GM18858 (cell line): ENCODE results near the gene WIF1.

Source experiments
- ATAC-seq: cut with Tn5 transposase; IDR thresholded peaks from one replicate; pipeline ENCODE4 v1.9.1; 2021; ENCODE audit not compliant: unreplicated experiment

Gene WIF1, protein sequence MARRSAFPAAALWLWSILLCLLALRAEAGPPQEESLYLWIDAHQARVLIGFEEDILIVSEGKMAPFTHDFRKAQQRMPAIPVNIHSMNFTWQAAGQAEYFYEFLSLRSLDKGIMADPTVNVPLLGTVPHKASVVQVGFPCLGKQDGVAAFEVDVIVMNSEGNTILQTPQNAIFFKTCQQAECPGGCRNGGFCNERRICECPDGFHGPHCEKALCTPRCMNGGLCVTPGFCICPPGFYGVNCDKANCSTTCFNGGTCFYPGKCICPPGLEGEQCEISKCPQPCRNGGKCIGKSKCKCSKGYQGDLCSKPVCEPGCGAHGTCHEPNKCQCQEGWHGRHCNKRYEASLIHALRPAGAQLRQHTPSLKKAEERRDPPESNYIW

DNA sequence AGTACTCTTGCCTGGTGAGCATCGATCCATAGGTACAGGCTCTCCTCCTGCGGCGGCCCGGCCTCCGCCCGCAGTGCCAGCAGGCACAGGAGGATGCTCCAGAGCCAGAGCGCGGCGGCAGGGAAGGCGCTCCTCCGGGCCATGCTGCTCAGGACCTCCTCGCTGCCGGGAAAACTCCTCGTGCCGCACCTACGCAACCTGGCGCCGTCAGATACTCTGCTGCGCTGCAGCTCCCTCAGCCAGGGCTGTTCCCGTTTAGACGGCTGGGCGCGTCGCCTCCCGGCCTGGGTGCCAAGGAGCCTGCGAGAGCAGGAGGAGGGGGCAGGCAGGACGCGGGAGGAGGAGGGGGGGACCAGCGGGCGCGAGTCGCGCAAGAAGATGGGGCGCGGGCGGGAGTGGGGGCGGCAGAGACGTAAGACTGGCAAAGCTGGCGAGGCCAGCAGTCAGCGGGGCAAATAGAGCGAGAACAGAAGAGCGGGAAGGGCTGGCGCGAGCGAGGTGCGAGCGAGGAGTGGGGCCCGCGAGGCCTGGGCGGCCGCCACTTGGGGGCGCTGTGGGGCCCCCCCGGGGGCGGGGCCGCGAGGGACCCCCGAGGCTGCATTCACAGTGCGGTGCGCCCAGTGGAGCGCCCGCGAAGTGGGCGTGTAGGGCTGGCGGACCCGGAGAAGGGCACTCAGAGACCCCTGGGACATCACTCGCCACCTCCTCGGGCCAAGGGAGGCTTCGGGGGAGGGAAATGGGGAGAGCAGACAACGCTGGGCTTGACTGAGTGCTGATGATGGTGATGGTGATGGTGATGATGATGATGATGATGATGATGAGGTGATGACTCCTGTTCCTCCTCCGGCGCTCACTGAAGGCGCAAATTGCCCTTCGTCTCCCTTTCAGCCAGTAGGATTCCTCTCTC lies at the start of gene WIF1:
WIF1 (minus strand) TSS at position 257 of the 907 bp plus-strand sequence; CDS start at position 143, 114 bp downstream.
- ATAC-seq: no peak

DNA sequence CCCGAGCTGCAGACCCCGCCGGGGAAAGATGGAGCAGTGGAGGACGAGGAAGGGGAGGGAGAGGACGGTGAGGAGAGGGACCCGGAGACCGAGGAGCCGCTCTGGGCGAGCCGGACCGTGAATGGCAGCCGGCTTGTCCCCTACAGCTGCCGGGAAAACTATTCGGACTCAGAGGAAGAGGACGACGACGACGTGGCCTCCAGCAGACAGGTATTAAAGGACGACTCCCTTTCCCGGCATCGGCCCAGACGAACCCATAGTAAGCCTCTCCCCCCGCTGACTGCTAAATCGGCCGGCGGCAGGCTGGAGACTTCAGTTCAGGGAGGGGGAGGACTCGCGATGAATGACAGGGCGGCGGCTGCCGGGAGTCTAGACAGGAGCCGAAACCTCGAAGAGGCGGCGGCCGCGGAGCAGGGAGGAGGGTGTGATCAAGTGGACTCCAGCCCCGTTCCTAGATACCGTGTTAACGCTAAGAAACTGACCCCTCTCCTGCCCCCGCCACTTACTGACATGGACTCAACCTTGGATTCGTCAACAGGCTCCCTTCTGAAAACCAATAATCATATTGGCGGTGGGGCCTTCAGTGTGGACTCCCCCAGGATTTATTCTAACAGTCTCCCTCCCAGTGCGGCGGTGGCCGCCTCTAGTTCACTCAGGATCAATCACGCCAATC lies 49.2 kb upstream of the WIF1 start:
- ATAC-seq: peak; percentile 35

DNA sequence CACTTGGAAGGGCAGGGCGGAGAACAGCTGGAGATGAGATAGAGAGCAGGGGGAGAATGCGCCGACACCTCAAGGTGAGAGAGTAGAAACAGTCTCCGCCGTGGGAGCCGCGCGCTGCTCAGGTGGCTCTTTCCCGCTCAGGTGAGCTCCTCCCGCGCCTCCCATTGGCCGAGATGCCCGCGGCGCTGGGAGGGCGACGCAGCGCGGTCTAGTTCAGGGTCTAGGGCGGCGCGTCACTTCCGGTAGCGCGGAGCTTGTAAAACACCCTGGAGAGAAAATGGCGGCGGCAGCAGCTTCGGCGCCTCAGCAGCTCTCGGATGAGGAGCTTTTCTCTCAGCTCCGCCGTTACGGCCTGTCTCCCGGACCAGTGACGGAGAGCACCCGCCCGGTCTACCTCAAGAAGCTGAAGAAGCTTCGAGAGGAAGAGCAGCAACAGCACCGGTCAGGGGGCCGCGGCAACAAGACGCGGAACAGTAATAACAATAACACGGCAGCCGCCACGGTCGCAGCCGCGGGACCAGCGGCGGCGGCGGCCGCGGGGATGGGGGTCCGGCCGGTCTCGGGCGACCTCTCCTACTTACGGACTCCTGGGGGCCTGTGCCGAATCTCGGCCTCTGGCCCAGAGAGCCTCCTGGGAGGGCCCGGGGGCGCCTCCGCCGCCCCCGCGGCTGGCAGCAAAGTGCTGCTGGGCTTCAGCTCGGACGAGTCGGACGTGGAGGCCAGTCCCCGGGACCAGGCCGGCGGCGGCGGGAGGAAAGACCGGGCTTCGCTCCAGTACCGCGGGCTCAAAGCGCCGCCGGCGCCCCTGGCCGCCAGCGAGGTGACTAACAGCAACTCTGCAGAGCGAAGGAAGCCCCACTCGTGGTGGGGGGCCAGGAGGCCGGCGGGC lies 48.5 kb upstream of the WIF1 start, which contains the start of gene LEMD3:
LEMD3 (plus strand) TSS at position 264 of the 889 bp plus-strand sequence; CDS start at position 278, 14 bp downstream.
- ATAC-seq: peak; percentile 84

DNA sequence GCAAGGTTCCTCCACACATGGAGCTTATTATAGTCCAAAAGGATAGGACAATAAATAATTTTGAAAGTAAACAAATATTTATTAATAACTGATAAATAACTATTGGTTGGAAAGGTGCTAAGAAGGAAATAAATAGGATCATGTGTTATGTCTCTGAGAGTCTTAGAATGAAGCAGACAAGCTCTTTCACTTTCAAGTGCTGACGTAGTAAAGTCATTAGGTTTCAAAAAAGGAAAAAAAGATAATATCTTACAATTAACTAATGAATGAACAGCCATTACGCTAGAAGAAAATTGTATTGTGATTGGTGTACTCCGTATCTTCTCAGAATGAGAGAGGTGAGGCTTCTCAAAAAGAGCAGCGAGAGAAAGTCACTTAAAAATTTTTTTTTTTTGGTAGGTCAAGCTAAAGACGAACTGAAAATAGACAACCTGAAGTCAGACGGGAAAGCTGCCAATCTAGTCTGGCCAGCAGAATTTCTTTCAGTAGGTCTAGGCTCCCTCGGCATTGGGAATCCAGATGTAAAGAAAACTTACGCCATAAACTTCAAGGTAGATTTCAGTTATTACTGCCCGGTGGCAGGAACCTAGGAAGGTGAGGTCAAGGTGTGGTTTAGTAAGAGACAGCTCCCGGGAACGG lies 47.7 kb upstream of the WIF1 start:
- no peak for ATAC-seq

DNA sequence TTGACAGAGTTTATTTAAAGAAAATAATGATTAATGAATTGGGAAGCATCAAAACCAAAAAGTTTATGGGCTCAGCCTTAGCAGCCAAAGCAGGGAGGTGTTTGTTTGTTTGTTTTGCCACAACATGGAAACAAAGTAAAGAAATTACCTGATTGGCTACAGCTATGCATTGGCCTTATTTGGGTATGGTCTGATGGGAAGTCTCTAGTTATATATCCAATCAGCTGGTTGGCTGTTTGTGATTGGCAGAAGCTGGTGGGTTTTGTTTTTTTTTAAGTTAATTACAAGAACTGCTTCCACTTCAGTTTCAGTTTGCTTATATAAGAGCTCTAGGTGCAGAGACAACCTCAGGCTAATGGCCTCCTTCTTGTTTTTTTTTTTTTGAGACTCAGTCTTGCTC lies 43.7 kb upstream of the WIF1 start:
- no peak for ATAC-seq

DNA sequence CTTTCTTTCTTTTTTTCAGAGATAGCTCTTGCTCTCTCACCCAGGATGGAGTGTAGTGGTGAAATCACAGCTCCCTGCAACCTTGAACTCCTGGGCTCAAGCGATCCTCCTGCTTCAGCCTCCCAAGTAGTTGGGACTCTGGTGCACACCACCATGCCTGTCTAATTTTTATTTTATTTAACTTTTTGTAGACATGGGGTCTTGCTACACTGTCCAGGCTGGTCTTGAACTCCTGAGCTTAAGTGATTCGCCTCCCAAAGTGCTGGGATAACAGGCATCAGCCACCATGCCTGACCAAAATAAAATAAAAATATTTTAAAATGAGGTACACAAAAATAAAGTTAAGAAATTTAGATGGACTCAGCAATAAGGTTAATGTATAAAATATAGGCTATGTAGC lies 43.1 kb upstream of the WIF1 start:
- no peak for ATAC-seq

DNA sequence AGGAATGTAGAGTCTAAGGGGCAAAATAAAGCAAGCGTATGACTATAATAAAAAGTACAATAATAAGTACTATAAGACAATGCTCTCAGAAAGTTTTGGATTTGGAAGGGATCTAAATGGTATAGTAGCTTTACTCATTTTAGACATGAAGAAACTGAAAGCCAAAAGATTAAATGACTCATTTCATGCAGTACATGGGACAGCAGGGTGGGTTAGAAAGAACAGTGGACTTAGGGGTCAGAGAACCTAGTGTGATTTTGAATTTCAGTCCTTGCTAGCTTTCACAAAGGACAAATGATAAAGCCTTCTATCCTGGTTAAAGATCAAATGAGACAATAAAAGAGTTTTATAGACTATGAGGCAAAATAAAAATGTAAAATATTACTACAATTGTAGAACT lies 41.5 kb upstream of the WIF1 start:
- ATAC-seq: peak; percentile 51

DNA sequence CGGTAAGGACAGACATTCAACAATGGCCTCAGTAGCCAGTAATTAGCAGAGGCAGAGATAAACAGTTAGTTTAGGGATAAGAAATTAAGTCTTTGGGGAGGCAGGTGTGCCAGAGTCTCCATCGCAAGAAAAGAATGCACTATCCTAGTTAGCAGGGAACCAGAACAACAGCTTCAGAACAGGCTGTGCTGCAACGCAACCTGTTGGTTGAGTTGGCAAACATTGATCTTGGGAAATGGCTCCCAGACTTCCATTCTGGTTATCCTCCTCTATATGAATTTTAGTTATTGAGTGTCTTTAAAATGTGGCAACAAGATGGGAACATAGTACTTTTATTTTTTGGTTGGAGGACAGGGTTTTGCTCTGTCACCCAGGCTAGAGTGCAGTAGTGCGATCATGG lies 36.0 kb upstream of the WIF1 start:
- no peak for ATAC-seq

DNA sequence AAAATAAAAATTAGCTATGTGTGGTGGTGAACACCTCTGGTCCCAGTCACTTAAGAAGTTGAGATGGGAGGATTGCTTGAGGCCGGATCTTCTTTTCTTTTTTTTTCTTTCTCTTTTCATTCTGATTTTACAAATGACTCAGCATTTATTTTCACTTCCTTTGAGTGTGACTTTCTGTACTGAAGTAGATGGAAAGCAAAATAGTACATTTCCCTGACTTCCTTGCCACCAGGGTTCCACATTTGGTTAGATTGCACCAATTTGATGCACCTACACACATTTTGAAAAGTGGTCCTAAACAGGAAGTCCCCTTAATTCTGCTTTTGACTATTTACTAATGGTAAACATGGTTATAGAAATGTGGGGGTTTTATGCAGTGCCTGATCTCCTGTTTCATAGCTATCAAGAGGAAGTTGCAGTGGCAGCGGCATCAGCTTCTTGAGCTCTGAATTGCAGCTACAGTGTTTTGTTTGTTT lies 35.3 kb upstream of the WIF1 start:
- ATAC-seq: peak; percentile 94

DNA sequence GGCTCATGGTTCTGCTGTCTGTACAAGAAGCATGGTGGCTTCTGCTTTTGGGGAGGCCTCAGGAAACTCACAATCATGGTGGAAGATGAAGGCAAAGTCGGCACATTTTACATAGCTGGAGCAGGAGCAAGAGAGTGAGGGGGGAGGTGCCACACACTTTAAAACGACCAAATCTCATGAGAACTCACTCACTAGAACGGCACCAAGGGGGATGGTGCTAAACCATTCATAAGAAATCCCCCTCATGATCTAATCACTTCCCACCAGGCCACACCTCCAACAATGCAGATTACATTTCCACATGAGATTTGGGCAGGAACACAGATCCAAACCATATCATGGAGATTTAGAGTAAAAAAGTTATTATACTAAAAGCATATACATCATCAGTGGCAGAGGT lies 34.7 kb upstream of the WIF1 start:
- no peak for ATAC-seq

DNA sequence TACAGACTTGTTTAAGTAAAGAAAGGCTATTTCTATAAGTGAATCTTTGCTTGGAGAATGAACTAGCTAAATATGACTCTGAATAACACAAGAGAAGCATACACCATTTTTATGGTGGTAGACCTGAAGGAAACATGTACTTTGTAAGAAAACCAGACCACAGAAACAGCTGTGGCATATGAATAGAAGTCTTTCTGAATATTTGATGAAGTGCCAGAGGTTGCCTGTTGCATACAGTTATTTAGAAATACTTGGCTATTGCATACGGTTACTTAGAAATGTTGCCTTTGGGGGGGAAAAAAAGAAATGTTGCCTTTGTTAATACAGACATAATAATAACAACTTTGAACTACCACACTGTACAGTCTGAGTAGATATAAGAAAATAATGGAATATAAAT lies 31.5 kb upstream of the WIF1 start:
- no peak for ATAC-seq

DNA sequence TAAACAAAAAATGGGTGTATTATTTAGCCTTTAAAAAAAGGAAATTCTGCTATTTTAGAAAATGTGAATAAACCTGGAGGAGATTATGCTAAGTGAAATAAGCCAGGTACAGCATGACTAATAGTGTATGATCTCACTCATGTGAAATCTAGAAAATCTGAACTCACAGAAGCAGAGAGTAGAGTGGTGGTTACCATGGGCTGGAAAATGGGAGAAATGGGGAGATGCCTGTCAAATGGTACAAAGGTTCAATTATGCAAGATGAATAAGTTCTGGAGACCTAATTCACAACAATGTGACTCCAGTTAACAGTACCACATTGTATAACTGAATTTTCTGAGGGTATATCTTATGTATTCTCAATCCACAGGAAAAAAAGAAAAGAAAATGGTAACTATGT lies 30.9 kb upstream of the WIF1 start:
- no peak for ATAC-seq

DNA sequence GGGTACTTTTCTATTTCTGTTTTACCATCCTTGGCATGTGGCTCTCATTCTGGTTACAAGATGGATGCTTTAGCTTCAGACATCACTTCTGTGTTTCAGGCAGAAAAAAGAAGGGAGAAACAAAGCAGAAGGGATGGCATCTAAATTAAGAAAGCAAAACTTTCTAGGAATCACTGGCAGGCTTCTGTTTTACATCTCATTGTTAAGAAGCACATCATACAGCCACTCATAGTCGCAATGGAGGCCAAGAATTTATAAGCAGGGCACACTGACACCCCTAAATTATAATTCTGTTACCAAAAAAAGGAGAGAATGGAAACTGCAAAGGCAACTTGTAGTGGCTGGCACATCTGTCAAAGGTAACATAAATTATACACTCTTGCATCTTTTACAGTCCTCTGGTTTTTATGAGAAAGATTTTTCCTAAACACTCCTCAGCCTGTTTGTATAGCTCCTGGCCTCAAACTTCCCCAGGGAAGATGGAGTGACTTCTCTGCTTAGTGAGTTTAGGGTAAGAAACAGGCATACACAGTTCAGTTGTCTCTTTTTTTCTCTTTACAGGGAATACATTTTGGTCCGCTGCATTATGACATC lies 26.3 kb upstream of the WIF1 start:
- ATAC-seq: no peak

DNA sequence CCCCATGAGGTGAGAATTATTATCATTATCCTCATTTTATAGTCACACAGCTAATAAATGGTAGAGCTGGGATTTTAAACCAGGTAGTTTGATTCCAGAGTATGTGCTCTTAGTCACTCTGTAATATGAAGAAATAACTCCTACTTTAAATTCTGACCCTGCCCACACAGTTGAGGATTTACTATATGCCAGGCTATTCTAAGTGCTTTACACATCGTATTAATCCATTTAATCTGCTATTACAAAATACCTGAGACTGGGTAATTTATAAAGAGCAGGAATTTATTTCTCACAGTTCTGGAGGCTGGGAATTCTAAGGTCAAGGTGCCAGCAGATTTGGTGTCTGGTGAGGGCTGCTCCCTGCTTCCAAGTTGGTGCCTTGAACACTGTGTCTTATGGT lies 19.6 kb upstream of the WIF1 start:
- ATAC-seq: no peak

DNA sequence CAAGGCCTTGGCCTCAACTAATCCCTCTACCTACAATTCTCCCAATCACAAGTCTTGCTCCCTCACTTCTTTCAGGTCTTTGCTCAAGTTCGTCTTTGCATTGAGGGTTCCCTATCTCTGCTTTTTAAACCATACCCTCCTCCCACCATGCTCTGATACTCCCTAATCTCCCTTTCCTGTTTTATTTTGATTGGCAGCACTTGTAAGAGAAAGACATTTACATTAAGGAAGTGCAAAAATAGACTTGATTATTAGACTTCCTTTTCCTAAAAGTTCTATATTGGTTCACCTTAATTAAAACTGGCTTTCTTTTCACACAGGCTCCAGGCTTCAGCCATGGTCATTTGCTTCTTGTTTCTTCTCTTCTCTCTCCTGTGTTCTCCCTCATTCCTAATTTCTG lies 18.3 kb upstream of the WIF1 start:
- no peak for ATAC-seq

DNA sequence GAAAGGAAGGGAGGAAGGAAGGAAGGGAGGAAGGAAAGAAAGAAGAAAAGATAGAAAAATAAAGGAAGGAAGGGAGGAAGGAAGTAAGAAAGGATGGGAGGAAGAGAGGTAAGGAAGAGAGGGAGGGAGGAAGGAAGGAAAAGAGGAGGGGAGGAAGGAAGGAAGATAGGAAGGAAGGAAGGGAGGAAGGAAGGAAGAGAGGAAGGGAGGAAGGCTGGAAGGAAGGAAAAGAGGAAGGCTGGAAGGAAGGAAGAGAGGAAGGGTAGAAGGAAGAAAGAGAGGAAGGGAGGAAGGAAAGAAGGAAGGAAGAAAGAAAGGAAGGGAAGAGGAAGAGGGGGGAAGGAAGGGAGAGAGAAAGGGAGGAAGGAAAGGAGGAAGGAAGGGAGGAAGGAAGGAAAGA lies 12.8 kb upstream of the WIF1 start:
- no peak for ATAC-seq

DNA sequence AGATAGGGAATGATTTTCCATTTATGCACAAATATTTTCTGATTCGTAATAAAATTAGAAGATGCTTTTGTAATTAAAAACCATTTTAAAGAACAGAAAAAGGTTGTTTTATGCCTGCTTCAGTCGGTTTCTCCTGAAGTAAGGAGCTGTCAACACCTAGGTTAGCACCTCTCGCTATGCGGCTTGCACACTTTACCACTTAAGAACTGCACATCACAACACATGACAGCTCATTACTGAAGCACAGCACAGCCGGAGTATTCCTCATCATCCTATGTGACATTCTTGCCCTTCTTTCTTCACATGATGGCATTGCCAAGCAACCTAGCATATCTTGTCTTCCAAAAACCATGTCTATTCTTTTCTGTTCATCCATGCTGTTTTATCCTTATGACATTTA lies 5.4 kb upstream of the WIF1 start:
- ATAC-seq: no peak

DNA sequence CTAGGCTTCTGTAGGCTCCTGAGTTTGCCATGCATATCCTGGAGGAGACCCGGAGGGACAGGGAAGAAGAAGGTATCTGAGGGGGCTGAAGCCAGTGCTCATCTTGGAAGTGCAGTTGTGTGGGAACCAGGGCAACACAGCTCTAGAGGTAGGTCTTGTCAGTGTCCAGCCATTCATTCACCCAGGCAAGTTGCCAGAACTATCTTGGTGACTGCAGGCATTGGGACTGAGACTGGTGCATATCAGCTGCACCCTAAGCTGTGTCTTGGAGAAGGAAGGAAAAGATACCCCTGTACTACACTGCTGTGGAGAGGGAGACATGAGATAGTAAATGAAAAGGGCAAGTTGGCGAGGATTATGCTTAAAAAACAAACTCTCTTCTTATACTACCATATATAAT lies 4.9 kb upstream of the WIF1 start:
- ATAC-seq: no peak

DNA sequence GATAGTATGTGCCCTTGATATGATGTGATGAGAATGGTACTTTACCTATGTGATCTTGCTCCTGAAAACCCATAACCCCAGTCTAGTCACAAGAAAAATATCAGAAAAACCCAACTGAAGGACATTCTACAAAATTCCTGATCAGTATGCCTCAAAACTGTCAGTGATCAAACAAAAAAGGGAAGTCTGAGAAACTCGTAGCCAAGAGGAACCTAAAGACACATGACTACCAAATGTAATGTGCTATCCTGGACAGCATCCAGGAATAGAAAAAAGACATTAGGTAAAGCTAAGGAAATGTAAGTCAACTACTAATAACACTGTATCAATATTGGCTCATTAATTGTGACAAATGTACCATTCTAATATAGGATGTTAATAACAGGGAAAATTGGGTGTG lies 4.1 kb upstream of the WIF1 start:
- ATAC-seq: no peak
